Heart left ventricle (tissue), 13 donors: Measurements from ENCODE around the gene PHAF1.

Experiments used
- POLR2A ChIP-seq, 2 donors: fragments of 450-650 bp; IDR thresholded peaks; one replicate each; pipeline ENCODE4 v1.6.1; 2017; ENCODE audit warnings: antibody characterized with exemption in 2 of 2, mild to moderate bottlenecking in 2 of 2, moderate library complexity in 2 of 2
- TF ChIP-seq, protein P1 (sequence below), 12 donors: fragments of 200-600 bp; sonication (generic) in 4 of 12; IDR thresholded peaks; one replicate each; pipeline versions ENCODE4 v1.5.0 to v1.8.0; 2018 to 2022; ENCODE audit warnings: antibody characterized with exemption in 12 of 12, mild to moderate bottlenecking in 5 of 12
- donor health status: ischemic (EF 13 %, LVEDD 7.1; RV severe dilation, severe dysfunction).
- donor health status: DM: no; HTN: yes; CAD: no.
- donor health status: DM: no; HTN: no; CAD: no.
- donor health status: ischemic (EF 25% LVEDD 6.9; RV normal size, moderate dysfunction).
- donor health status: ischemic (EF 25% LVEDD 5.7; RV mildly dilated, moderate dysfunction).
- donor health status: ischemic (EF 35%, LVEDD 5.7; RV mildly dilated, moderate dysfunction).
- donor health status: nonischemic (EF 11% LVEDD 7.7; RV severe dilation, severe dysfunction).
- donor health status: DM: yes; HTN: yes; CAD: no.
- donor health status: PGD.
- donor health status: ischemic (EF 29% LVEDD 5.4; RV normal size, mild dysfunction).
- donor health status: nonischemic (EF 23%, LVEDD 6.1; RV moderate dilation, normal function).

GRCh38 chr16:67148656-67149275 is 39.0 kb downstream of the PHAF1 start:
- TF ChIP-seq, protein P1, sequence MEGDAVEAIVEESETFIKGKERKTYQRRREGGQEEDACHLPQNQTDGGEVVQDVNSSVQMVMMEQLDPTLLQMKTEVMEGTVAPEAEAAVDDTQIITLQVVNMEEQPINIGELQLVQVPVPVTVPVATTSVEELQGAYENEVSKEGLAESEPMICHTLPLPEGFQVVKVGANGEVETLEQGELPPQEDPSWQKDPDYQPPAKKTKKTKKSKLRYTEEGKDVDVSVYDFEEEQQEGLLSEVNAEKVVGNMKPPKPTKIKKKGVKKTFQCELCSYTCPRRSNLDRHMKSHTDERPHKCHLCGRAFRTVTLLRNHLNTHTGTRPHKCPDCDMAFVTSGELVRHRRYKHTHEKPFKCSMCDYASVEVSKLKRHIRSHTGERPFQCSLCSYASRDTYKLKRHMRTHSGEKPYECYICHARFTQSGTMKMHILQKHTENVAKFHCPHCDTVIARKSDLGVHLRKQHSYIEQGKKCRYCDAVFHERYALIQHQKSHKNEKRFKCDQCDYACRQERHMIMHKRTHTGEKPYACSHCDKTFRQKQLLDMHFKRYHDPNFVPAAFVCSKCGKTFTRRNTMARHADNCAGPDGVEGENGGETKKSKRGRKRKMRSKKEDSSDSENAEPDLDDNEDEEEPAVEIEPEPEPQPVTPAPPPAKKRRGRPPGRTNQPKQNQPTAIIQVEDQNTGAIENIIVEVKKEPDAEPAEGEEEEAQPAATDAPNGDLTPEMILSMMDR (IDR thresholded peaks at IDR 0.05), result no peak
- no peak for TF ChIP-seq POLR2A (IDR thresholded peaks at IDR 0.05)
